H9 (cell line): ENCODE measurements around the gene CXCL14. TPM values are rescaled to one million over a fixed set of nuclear protein-coding genes. Genes with fewer than 3 reads are reported as not detected.

Experiments
- DNase-seq: peaks from one replicate; pipeline ENCODE4 v3.0.0-alpha.2; 2017
- H2AFZ ChIP-seq: one replicate; pipeline ENCODE4 v1.6.1; 2013; ENCODE audit warnings: mild to moderate bottlenecking, low read length, control low read depth, moderate library complexity
- H2AK5ac ChIP-seq: 2 replicates; pipeline ENCODE4 v1.6.1; 2013; ENCODE audit warnings: low read length, control low read depth, mixed read lengths; ENCODE audit not compliant: insufficient read length
- H2BK120ac ChIP-seq: one replicate; pipeline ENCODE4 v1.6.1; 2013; ENCODE audit warnings: low read depth, mild to moderate bottlenecking, low read length, control low read depth, inconsistent platforms; ENCODE audit not compliant: poor library complexity, severe bottlenecking
- H2BK12ac ChIP-seq: 2 replicates; pipeline ENCODE4 v1.6.1; 2013; ENCODE audit warnings: low read length, control low read depth, mixed read lengths, low read depth; ENCODE audit not compliant: insufficient read length
- H2BK15ac ChIP-seq: 2 replicates; pipeline ENCODE4 v1.6.1; 2013; ENCODE audit warnings: low read depth, low read length, control low read depth
- H2BK20ac ChIP-seq: one replicate; pipeline ENCODE4 v1.6.1; 2013; ENCODE audit warnings: low read depth, mild to moderate bottlenecking, low read length, control low read depth, inconsistent platforms; ENCODE audit not compliant: poor library complexity, severe bottlenecking
- H2BK5ac ChIP-seq: 2 replicates; pipeline ENCODE4 v1.6.1; 2013; ENCODE audit warnings: low read length, control low read depth, mixed read lengths; ENCODE audit not compliant: insufficient read length
- H3K14ac ChIP-seq: 2 replicates; pipeline ENCODE4 v1.6.1; 2013; ENCODE audit warnings: low read length, control low read depth; ENCODE audit not compliant: insufficient read depth
- H3K18ac ChIP-seq: 2 replicates; pipeline ENCODE4 v1.6.1; 2013; ENCODE audit warnings: low read depth, mild to moderate bottlenecking, mixed read lengths, low read length, control low read depth; ENCODE audit not compliant: insufficient read length
- H3K23ac ChIP-seq: 2 replicates; pipeline ENCODE4 v1.6.1; 2013; ENCODE audit warnings: low read length, control low read depth, mixed read lengths, low read depth; ENCODE audit not compliant: insufficient read length
- H3K23me2 ChIP-seq: 2 replicates; pipeline ENCODE4 v1.6.1; 2013; ENCODE audit warnings: low read depth, mild to moderate bottlenecking, mixed read lengths, low read length, control low read depth; ENCODE audit not compliant: insufficient read length, poor library complexity, severe bottlenecking
- H3K27ac ChIP-seq: 2 replicates; pipeline ENCODE4 v1.5.1; 2013; ENCODE audit warnings: low read length, control low read depth, mixed read lengths, low read depth; ENCODE audit not compliant: insufficient read length
- H3K27me3 ChIP-seq: 2 replicates; pipeline ENCODE4 v1.6.1; 2013; ENCODE audit warnings: low read length, control low read depth, inconsistent platforms; ENCODE audit not compliant: insufficient read depth
- H3K4ac ChIP-seq: 2 replicates; pipeline ENCODE4 v1.6.1; 2013; ENCODE audit warnings: low read depth, mild to moderate bottlenecking, control low read depth, inconsistent platforms, low read length, moderate library complexity
- H3K4me1 ChIP-seq: 2 replicates; pipeline ENCODE4 v1.6.1; 2013; ENCODE audit warnings: low read length, control low read depth, inconsistent platforms; ENCODE audit not compliant: insufficient read depth
- H3K4me2 ChIP-seq: 2 replicates; pipeline ENCODE4 v1.6.1; 2013; ENCODE audit warnings: low read length, control low read depth, mixed read lengths; ENCODE audit not compliant: insufficient read length, insufficient read depth
- H3K56ac ChIP-seq: 2 replicates; pipeline ENCODE4 v1.6.1; 2013; ENCODE audit warnings: low read depth, mild to moderate bottlenecking, mixed read lengths, low read length, control low read depth; ENCODE audit not compliant: insufficient read length
- H3K79me1 ChIP-seq: 2 replicates; pipeline ENCODE4 v1.6.1; 2013; ENCODE audit warnings: low read depth, mild to moderate bottlenecking, moderate library complexity, low read length, control low read depth, inconsistent platforms; ENCODE audit not compliant: insufficient read depth, poor library complexity, severe bottlenecking
- H3K79me2 ChIP-seq: 2 replicates; pipeline ENCODE4 v1.6.1; 2013; ENCODE audit warnings: low read length, control low read depth, inconsistent platforms; ENCODE audit not compliant: insufficient read depth
- H3K9ac ChIP-seq: 2 replicates; pipeline ENCODE4 v1.6.1; 2013; ENCODE audit warnings: low read length, control low read depth, mixed read lengths; ENCODE audit not compliant: insufficient read length; ENCODE audit errors: extremely low read depth
- H3K9me3 ChIP-seq: one replicate; pipeline ENCODE4 v1.6.1; 2013; ENCODE audit warnings: low read depth, low read length, inconsistent platforms; ENCODE audit not compliant: control insufficient read depth
- H3T11ph ChIP-seq: one replicate; pipeline ENCODE4 v1.6.1; 2013; ENCODE audit warnings: mild to moderate bottlenecking, low read length, control low read depth, inconsistent platforms
- H4K20me1 ChIP-seq: one replicate; pipeline ENCODE4 v1.6.1; 2013; ENCODE audit not compliant: control insufficient read depth, insufficient read length, insufficient read depth
- H4K5ac ChIP-seq: 2 replicates; pipeline ENCODE4 v1.6.1; 2013; ENCODE audit warnings: low read depth, mild to moderate bottlenecking, mixed read lengths, low read length, control low read depth; ENCODE audit not compliant: insufficient read length
- H4K8ac ChIP-seq: replicated peaks from 2 replicates; pipeline ENCODE4 v1.6.1; 2013; ENCODE audit warnings: low read length, control low read depth, mixed read lengths, low read depth; ENCODE audit not compliant: insufficient read length
- H4K91ac ChIP-seq: 2 replicates; pipeline ENCODE4 v1.6.1; 2013; ENCODE audit warnings: low read depth, mild to moderate bottlenecking, moderate library complexity, mixed read lengths, low read length, control low read depth; ENCODE audit not compliant: insufficient read length
- H3K27ac Mint-ChIP-seq, 3 experiments: 2 replicates in 2 of 3; 3 replicates in 1 of 3; pipeline ENCODE4 v1.8.0; 2020 to 2021; ENCODE audit warnings: mixed read lengths in 3 of 3, mild to moderate bottlenecking in 1 of 3, moderate library complexity in 1 of 3
- H3K27me3 Mint-ChIP-seq: 2 replicates; pipeline ENCODE4 v1.8.0; 2021; ENCODE audit warnings: low read depth, mild to moderate bottlenecking, moderate library complexity, mixed read lengths
- H3K36me3 Mint-ChIP-seq, 3 experiments: 2 replicates in 2 of 3; 3 replicates in 1 of 3; pipeline ENCODE4 v1.8.0; 2020 to 2021; ENCODE audit warnings: low read depth in 3 of 3, mixed read lengths in 3 of 3; ENCODE audit not compliant: insufficient read depth in 1 of 3
- H3K4me1 Mint-ChIP-seq, 2 experiments: 2 replicates each; pipeline ENCODE4 v1.8.0; 2020; ENCODE audit warnings: mixed read lengths in 2 of 2
- H3K4me3 Mint-ChIP-seq, 2 experiments: 2 replicates in 1 of 2; 3 replicates in 1 of 2; pipeline ENCODE4 v1.8.0; 2020 to 2021; ENCODE audit warnings: mild to moderate bottlenecking in 2 of 2, mixed read lengths in 2 of 2, moderate library complexity in 1 of 2
- H3K9me3 Mint-ChIP-seq, 2 experiments: 2 replicates in 1 of 2; 3 replicates in 1 of 2; pipeline ENCODE4 v1.8.0; 2020; ENCODE audit warnings: mild to moderate bottlenecking in 2 of 2, mixed read lengths in 2 of 2, moderate library complexity in 1 of 2
- WGBS: extraction: QIAGEN DNeasy Blood & Tissue Kit; methylation state at CpG from one replicate; pipeline ENCODE4 v1.1.7; 2013; ENCODE audit warnings: missing lambda C conversion rate, low lambda C conversion rate, mixed read lengths; ENCODE audit not compliant: insufficient read length; ENCODE audit errors: extremely low coverage; 5-methylcytosine and 5-hydroxymethylcytosine counted together
- total RNA-seq: library from RNA; stranded (reverse); gene quantifications from 2 replicates; pipeline ENCODE4 v1.2.1, GENCODE V29; 2021
- TF ChIP-seq, protein P1 (sequence below): fragments of 200-600 bp; sonication (generic); conservative IDR thresholded peaks from 3 replicates; pipeline ENCODE4 v1.8.0; 2021; ENCODE audit warnings: antibody characterized with exemption, mild to moderate bottlenecking

Gene CXCL14
- total RNA-seq, 1 experiment from 2014 or later = 1.1 TPM

DNA sequence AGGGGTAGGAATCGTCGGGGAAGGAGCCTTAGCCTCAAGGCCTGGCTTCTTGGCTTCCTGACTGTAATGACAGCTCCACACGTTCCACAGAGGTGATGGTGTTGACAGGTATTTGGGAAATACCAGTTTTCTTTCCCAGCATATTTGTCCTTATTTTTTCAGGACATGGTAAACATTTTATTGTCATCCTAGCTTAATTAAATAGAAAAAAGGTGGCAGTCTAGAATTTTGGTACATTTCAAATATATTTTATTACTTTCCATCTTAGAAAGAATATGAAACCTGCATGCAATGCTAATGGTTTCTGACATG is 8.4 kb downstream of the CXCL14 start:
- peaks cover 4% of the 10 kb centered on the region; the same call in 1 of the 2 replicates for H3K4me1 ChIP-seq
- no peak overlapping the region for H3K4me2 ChIP-seq
- H3K27me3 Mint-ChIP-seq = peaks cover 26% of the 10 kb centered on the region
- no peak for DNase-seq
- H3K4me3 Mint-ChIP-seq = no peak overlapping the region
- no peak overlapping the region for H3K9ac ChIP-seq
- no peak overlapping the region for H2BK120ac ChIP-seq
- H3K4ac ChIP-seq = no peak overlapping the region
- H2AFZ ChIP-seq = no peak overlapping the region
- no peak overlapping the region for H2BK5ac ChIP-seq
- H3K9me3 ChIP-seq = no peaks in the 10 kb centered on the region
- no peak overlapping the region for H2BK12ac ChIP-seq
- H3T11ph ChIP-seq = no peak overlapping the region
- H3K56ac ChIP-seq = no peak overlapping the region
- no CpG with 5 or more reads among the region's 3 CpGs for WGBS
- H3K9me3 Mint-ChIP-seq = no peaks in the 10 kb centered on the region
- no peak overlapping the region for H2AK5ac ChIP-seq
- no peak overlapping the region for H3K18ac ChIP-seq
- no peak overlapping the region for H3K27ac ChIP-seq
- no peaks in the 10 kb centered on the region for H3K23me2 ChIP-seq
- H4K8ac ChIP-seq = no peak overlapping the region
- H3K27me3 ChIP-seq = no peaks in the 10 kb centered on the region
- no peak overlapping the region for H3K27ac Mint-ChIP-seq
- TF ChIP-seq, protein P1, sequence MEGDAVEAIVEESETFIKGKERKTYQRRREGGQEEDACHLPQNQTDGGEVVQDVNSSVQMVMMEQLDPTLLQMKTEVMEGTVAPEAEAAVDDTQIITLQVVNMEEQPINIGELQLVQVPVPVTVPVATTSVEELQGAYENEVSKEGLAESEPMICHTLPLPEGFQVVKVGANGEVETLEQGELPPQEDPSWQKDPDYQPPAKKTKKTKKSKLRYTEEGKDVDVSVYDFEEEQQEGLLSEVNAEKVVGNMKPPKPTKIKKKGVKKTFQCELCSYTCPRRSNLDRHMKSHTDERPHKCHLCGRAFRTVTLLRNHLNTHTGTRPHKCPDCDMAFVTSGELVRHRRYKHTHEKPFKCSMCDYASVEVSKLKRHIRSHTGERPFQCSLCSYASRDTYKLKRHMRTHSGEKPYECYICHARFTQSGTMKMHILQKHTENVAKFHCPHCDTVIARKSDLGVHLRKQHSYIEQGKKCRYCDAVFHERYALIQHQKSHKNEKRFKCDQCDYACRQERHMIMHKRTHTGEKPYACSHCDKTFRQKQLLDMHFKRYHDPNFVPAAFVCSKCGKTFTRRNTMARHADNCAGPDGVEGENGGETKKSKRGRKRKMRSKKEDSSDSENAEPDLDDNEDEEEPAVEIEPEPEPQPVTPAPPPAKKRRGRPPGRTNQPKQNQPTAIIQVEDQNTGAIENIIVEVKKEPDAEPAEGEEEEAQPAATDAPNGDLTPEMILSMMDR = no peak; the same call in 2 of the 3 replicates
- peaks cover 12 to 29% of the 10 kb centered on the region in 2 experiments for H3K4me1 Mint-ChIP-seq
- H3K79me2 ChIP-seq = no peaks in the 10 kb centered on the region
- H2BK20ac ChIP-seq = no peak overlapping the region
- H4K20me1 ChIP-seq = no peaks in the 10 kb centered on the region
- H3K14ac ChIP-seq = no peak overlapping the region
- no peaks in the 10 kb centered on the region for H3K36me3 Mint-ChIP-seq
- no peak overlapping the region for H4K5ac ChIP-seq
- no peaks in the 10 kb centered on the region for H3K79me1 ChIP-seq
- H3K23ac ChIP-seq = no peak overlapping the region
- H2BK15ac ChIP-seq = no peak overlapping the region
- H4K91ac ChIP-seq = no peak overlapping the region
